HFF-Myc (cell line): ENCODE results near the gene RPS27A.
"Not testable (repeated sequence)": the region's sequence is repeated elsewhere in the genome, so short reads cannot be mapped to it uniquely, and the experiment has no call there.

Experiments
- DNase-seq: peaks from one replicate; pipeline ENCODE4 v3.0.0-alpha.2; 2011; ENCODE audit warnings: low read depth; ENCODE audit errors: extremely low read depth
- H3K4me3 ChIP-seq: replicated peaks from 2 replicates; pipeline ENCODE4 v1.5.1; 2011; ENCODE audit warnings: low read depth, mild to moderate bottlenecking, control low read depth, low read length
- TF ChIP-seq, protein P1 (sequence below): IDR thresholded peaks from 2 replicates; pipeline ENCODE4 v1.5.1; 2012; ENCODE audit warnings: mild to moderate bottlenecking, low read depth, low read length, control low read depth; ENCODE audit errors: missing control alignments

The RPS27A gene

GRCh38 chr2:55269645-55269990 is 37.1 kb downstream of the RPS27A start:
- H3K4me3 ChIP-seq = peak overlapping the region; percentile 78
- DNase-seq = no peak
- TF ChIP-seq, protein P1, sequence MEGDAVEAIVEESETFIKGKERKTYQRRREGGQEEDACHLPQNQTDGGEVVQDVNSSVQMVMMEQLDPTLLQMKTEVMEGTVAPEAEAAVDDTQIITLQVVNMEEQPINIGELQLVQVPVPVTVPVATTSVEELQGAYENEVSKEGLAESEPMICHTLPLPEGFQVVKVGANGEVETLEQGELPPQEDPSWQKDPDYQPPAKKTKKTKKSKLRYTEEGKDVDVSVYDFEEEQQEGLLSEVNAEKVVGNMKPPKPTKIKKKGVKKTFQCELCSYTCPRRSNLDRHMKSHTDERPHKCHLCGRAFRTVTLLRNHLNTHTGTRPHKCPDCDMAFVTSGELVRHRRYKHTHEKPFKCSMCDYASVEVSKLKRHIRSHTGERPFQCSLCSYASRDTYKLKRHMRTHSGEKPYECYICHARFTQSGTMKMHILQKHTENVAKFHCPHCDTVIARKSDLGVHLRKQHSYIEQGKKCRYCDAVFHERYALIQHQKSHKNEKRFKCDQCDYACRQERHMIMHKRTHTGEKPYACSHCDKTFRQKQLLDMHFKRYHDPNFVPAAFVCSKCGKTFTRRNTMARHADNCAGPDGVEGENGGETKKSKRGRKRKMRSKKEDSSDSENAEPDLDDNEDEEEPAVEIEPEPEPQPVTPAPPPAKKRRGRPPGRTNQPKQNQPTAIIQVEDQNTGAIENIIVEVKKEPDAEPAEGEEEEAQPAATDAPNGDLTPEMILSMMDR = no peak

GRCh38 chr2:55274346-55274745 is 41.9 kb downstream of the RPS27A start:
- H3K4me3 ChIP-seq, DNase-seq: not testable (repeated sequence)

DNA sequence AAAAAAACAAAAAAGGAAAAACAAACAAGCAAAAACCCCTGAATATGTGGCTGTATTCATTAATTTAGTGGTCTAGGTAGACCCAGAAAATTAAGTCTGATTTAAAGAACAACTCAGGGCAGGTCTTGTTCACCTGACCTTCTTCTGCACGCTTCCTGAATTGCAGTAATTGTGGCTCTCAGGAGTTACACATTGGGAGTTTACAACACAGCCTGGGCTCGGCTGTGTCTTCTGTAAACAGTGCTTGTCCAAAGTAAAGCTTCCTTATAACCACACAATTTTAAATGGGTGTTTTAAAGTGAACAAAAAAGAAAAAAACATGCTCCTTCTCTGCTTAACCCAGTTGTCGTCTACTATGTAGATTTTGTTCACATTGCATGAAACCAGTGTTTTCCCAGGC is 44.8 kb downstream of the RPS27A start:
- TF ChIP-seq, protein P1 = no peak

GRCh38 chr2:55279214-55279835 is 46.8 kb downstream of the RPS27A start:
- not testable (repeated sequence) for DNase-seq, H3K4me3 ChIP-seq

More for the DNA sequence above, 44.8 kb downstream of the RPS27A start:
- no peak overlapping the region for H3K4me3 ChIP-seq
- DNase-seq = no peak

DNA sequence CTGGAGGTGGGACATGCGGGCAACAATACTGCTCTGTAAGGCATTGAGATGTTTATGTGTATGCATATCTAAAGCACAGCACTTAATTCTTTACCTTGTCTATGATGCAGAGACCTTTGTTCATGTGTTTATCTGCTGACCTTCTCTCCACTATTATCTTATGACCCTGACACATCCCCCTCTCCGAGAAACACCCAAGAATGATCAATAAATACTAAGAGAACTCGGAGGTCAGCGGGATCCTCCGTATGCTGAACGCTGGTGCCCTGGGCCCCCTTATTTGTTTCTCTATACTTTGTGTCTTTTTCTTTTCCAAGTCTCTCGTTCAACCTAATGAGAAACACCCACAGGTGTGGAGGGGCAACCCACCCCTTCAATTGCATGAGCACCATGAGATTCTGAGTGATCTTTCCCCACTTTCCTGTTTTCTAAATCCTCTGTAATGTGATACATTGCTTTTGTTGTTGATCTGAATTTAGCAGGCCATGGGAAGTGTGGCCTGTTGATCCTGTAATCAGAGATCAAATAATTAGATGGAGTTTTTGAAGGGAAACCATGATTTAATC is 47.5 kb downstream of the RPS27A start:
- H3K4me3 ChIP-seq = not testable (repeated sequence)

GRCh38 chr2:55280851-55281546 is 48.5 kb downstream of the RPS27A start:
- not testable (repeated sequence) for DNase-seq, H3K4me3 ChIP-seq

More for the DNA sequence above, 47.5 kb downstream of the RPS27A start:
- DNase-seq = not testable (repeated sequence)

DNA sequence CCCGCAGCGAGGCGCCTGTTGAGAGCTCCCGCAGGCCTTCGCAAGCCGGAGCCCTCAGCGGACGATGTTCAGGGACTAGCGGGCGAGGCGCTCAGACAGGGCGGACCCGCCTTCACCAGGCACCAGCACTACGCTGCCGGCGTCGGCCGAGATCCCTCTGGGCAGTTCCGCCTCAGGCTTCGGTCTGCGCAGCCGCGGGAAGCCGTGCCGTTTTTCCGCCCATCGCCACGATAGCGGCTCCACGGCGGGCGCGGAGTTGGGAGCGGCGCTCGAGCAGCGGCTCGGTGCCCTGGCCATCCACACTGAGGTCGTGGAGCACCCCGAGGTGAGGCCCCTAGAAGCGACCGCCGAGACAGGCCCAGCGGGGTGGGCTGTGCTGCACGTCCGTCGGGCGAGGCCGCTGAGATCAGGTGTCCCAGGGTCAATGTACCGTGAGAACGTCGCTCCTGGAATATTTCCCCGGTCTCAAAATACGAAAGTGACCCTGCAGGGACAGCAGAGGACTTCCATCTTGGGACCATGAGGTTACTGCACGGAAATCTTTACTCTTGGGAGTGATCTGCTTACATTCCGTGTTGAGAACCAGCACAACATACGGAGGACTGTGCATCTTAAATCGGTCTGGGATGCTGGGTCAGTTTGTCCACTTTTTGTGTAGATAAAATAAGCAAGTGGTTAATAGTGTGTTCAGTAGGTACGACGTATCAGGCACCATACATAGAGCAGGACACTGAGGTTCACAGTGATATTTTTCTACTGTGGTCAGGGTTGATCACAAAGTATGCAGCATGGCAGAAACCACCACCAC is 49.8 kb downstream of the RPS27A start:
- TF ChIP-seq, protein P1 = no peak

DNA sequence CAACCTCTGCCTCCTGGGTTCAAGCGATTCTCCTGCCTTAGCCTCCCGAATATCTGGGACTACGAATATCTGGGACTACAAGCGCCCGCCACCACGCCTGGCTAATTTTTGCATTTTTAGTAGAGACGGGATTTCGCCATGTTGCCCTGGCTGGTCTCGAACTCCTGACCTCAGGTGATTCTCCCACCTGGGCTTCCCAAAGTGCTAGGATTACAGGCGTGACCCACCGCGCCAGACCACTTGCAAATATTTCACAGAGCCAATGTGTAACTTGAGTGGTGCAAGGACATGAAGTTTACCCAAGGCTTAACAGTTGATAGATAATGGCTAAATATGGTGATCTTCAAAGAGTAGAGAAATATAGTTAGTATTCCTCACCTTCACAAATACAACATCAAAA is 50.6 kb downstream of the RPS27A start:
- TF ChIP-seq, protein P1 = no peak
- no peak overlapping the region for H3K4me3 ChIP-seq
- no peak for DNase-seq

More for the DNA sequence above, 49.8 kb downstream of the RPS27A start:
- peak; percentile 40 for DNase-seq
- H3K4me3 ChIP-seq = peak overlapping the region; percentile 42
